SK-N-SH (cell line): ENCODE measurements around the gene RNF111. TPM values are rescaled to one million over a fixed set of nuclear protein-coding genes. Genes with fewer than 3 reads are reported as not detected.
"Not testable (repeated sequence)": the region's sequence is repeated elsewhere in the genome, so short reads cannot be mapped to it uniquely, and the experiment has no call there.

Source experiments
- CTCF ChIA-PET: fragments of 300-600, 350-600 bp; formaldehyde crosslinking; extraction: SDS; loops from one replicate; lab custom pipeline; 2021; lab: Yijun Ruan, JAX
- POLR2A ChIA-PET: fragments of 350-600 bp; sonication (Branson Sonifier 250); formaldehyde crosslinking; extraction: SDS; loops from one replicate; lab custom pipeline; 2020; ENCODE audit warnings: antibody characterized with exemption, inconsistent platforms; lab: Yijun Ruan, JAX
- DNase-seq: peaks from one replicate; pipeline ENCODE4 v3.0.0; 2012
- H2AFZ ChIP-seq: fragments of 200-600 bp; sonication (generic); 2 replicates; pipeline ENCODE4 v1.8.1; 2016; ENCODE audit warnings: antibody characterized with exemption, mild to moderate bottlenecking, low read depth
- H3F3A ChIP-seq: fragments of 200-600 bp; sonication (generic); replicated peaks from 2 replicates; pipeline ENCODE3; 2016; ENCODE audit warnings: antibody characterized with exemption, mild to moderate bottlenecking; ENCODE audit not compliant: insufficient read depth
- H3K27ac ChIP-seq, 2 experiments: fragments of 200-500 bp in 1 of 2; fragments of 200-600 bp in 1 of 2; sonication (Bioruptor generic) in 1 of 2; sonication (generic), shearing (Covaris generic) in 1 of 2; 2 replicates each; pipeline versions ENCODE4 v1.5.1 to v1.6.1; 2014 to 2016; ENCODE audit warnings: low read depth in 2 of 2, inconsistent platforms in 1 of 2, low read length in 1 of 2, mild to moderate bottlenecking in 1 of 2, mixed read lengths in 1 of 2
- H3K27me3 ChIP-seq: fragments of 200-600 bp; sonication (generic), shearing (Covaris generic); 2 replicates; pipeline ENCODE4 v1.6.1; 2016; ENCODE audit warnings: mixed run types; ENCODE audit not compliant: insufficient read depth
- H3K36me3 ChIP-seq, 2 experiments: fragments of 200-500 bp in 1 of 2; fragments of 200-600 bp in 1 of 2; sonication (Bioruptor generic) in 1 of 2; sonication (generic) in 1 of 2; replicated peaks in 1 of 2; 2 replicates each; pipeline versions ENCODE3 to v1.5.1; 2014 to 2016; ENCODE audit warnings: low read length in 1 of 2, mild to moderate bottlenecking in 1 of 2; ENCODE audit not compliant: insufficient read depth in 2 of 2, control insufficient read depth in 1 of 2
- H3K4me1 ChIP-seq, 2 experiments: fragments of 200-500 bp in 1 of 2; fragments of 200-600 bp in 1 of 2; sonication (Bioruptor generic) in 1 of 2; sonication (generic), shearing (Covaris generic) in 1 of 2; 2 replicates each; pipeline versions ENCODE4 v1.5.1 to v1.6.1; 2014 to 2016; ENCODE audit warnings: low read depth in 1 of 2, low read length in 1 of 2, mixed run types in 1 of 2; ENCODE audit not compliant: insufficient read depth in 2 of 2, control insufficient read depth in 1 of 2
- H3K4me2 ChIP-seq: fragments of 200-600 bp; sonication (generic), shearing (Covaris generic); 2 replicates; pipeline ENCODE4 v1.6.1; 2017; ENCODE audit warnings: mixed run types
- H3K4me3 ChIP-seq, 2 experiments: fragments of 200-500 bp in 1 of 2; fragments of 200-600 bp in 1 of 2; sonication (Bioruptor generic) in 1 of 2; sonication (generic), shearing (Covaris generic) in 1 of 2; 2 replicates each; pipeline versions ENCODE4 v1.5.1 to v1.8.1; 2014 to 2016; ENCODE audit warnings: low read depth in 2 of 2, inconsistent platforms in 1 of 2, low read length in 1 of 2, mild to moderate bottlenecking in 1 of 2, mixed read lengths in 1 of 2, moderate library complexity in 1 of 2
- H3K79me2 ChIP-seq: fragments of 200-600 bp; sonication (generic); 2 replicates; pipeline ENCODE4 v1.8.1; 2017; ENCODE audit warnings: mild to moderate bottlenecking; ENCODE audit not compliant: insufficient read depth
- H3K9ac ChIP-seq: fragments of 200-600 bp; sonication (generic); 2 replicates; pipeline ENCODE4 v1.6.1; 2017; ENCODE audit warnings: mixed run types
- H3K9me2 ChIP-seq: fragments of 200-600 bp; sonication (generic); 2 replicates; pipeline ENCODE4 v1.6.1; 2017; ENCODE audit warnings: mixed run types
- H3K9me3 ChIP-seq: fragments of 200-600 bp; sonication (generic); 2 replicates; pipeline ENCODE4 v1.6.1; 2017; ENCODE audit warnings: mixed run types, mild to moderate bottlenecking, moderate library complexity
- H4K20me1 ChIP-seq: fragments of 200-600 bp; sonication (generic); 2 replicates; pipeline ENCODE4 v1.6.1; 2017; ENCODE audit warnings: mild to moderate bottlenecking, mixed run types; ENCODE audit not compliant: insufficient read depth
- CHD2 ChIP-seq: fragments of 150-350 bp; IDR thresholded peaks from 2 replicates; pipeline ENCODE4 v1.6.1; 2018; ENCODE audit warnings: low read length; ENCODE audit not compliant: partially characterized antibody
- CTCF ChIP-seq: fragments of 200-600 bp; sonication (generic); IDR thresholded peaks from 2 replicates; pipeline ENCODE4 v1.6.1; 2017; ENCODE audit warnings: antibody characterized with exemption, mild to moderate bottlenecking, moderate library complexity
- ELF1 ChIP-seq: IDR thresholded peaks from 2 replicates; pipeline ENCODE4 v1.4.0; 2012
- EZH2phosphoT487 ChIP-seq: fragments of 200-600 bp; sonication (generic); IDR thresholded peaks from 2 replicates; pipeline ENCODE4 v1.6.1; 2017; ENCODE audit warnings: low read depth, mixed run types, mild to moderate bottlenecking, antibody characterized with exemption, moderate library complexity, borderline replicate concordance
- FOXJ3 ChIP-seq: sonication (generic); formaldehyde crosslinking; IDR thresholded peaks from 2 replicates; pipeline ENCODE4 v1.5.1; 2020; ENCODE audit warnings: mild to moderate bottlenecking, missing genetic modification reagents
- FOXM1 ChIP-seq: IDR thresholded peaks from 2 replicates; pipeline ENCODE4 v1.4.0; 2012; ENCODE audit warnings: low read depth, mild to moderate bottlenecking
- MAX ChIP-seq: IDR thresholded peaks from 2 replicates; pipeline ENCODE4 v1.4.0; 2012; ENCODE audit warnings: low read depth
- NFIC ChIP-seq: IDR thresholded peaks from 2 replicates; pipeline ENCODE4 v1.4.0; 2012; ENCODE audit warnings: borderline replicate concordance
- NRF1 ChIP-seq: IDR thresholded peaks from 2 replicates; pipeline ENCODE4 v1.6.1; 2012; ENCODE audit warnings: low read depth, mild to moderate bottlenecking, low read length
- PBX3 ChIP-seq: IDR thresholded peaks from 2 replicates; pipeline ENCODE4; 2012
- POLR2AphosphoS5 ChIP-seq: IDR thresholded peaks from 2 replicates; pipeline ENCODE4 v1.6.1; 2012; ENCODE audit warnings: low read depth, low read length
- RAD21 ChIP-seq: IDR thresholded peaks from 2 replicates; pipeline ENCODE4 v1.6.1; 2012; ENCODE audit warnings: mild to moderate bottlenecking, low read length
- SMC3 ChIP-seq: IDR thresholded peaks from 2 replicates; pipeline ENCODE4 v1.6.1; 2012; ENCODE audit warnings: low read depth, low read length, improper control_type of control experiment
- TAF1 ChIP-seq: IDR thresholded peaks from 2 replicates; pipeline ENCODE4 v1.6.1; 2012; ENCODE audit warnings: low read depth, mild to moderate bottlenecking, low read length, moderate library complexity, borderline replicate concordance
- TEAD4 ChIP-seq: IDR thresholded peaks from 2 replicates; pipeline ENCODE4 v1.4.0; 2012; ENCODE audit warnings: mild to moderate bottlenecking, borderline replicate concordance; ENCODE audit not compliant: insufficient read depth
- USF1 ChIP-seq: IDR thresholded peaks from 2 replicates; pipeline ENCODE4 v1.4.0; 2012; ENCODE audit warnings: low read depth, borderline replicate concordance
- WGBS: methylation state at CpG from one replicate; pipeline ENCODE4 v1.1.6; 2017; ENCODE audit warnings: low lambda C conversion rate; 5-methylcytosine and 5-hydroxymethylcytosine counted together
- polyA plus RNA-seq, 3 experiments: library from polyadenylated mRNA; depleted of rRNA; stranded (reverse); fragments of >200 nt; gene quantifications; 2 replicates each; pipeline ENCODE4 v1.2.3, GENCODE V29; 2012

Gene RNF111
- polyA plus RNA-seq, 1 of the 3 experiments (the other 2 are of a cell fraction) = 16.5 TPM

GRCh38 chr15:59143281-59143680 is 155.8 kb downstream of the RNF111 start:
- H3K27me3 ChIP-seq = no peaks in the 10 kb centered on the region
- peaks cover 11 to 12% of the 10 kb centered on the region in 2 experiments for H3K36me3 ChIP-seq
- H3F3A ChIP-seq = peaks cover 3% of the 10 kb centered on the region
- no peak overlapping the region for H3K9ac ChIP-seq
- TF ChIP-seq FOXM1 (no peak), MAX (no peak), SMC3 (no peak), USF1 (no peak), CHD2 (no peak), NFIC (no peak), TEAD4 (no peak), PBX3 (no peak), ELF1 (no peak), CTCF (no peak), POLR2AphosphoS5 (no peak), NRF1 (no peak), TAF1 (no peak), FOXJ3 (no peak), EZH2phosphoT487 (no peak)
- no peaks in the 10 kb centered on the region; the same call in 1 of the 2 replicates for H4K20me1 ChIP-seq
- ChIA-PET POLR2A (no interaction called here), CTCF (interaction anchor here (0.7 to 1.5 kb wide), 2 partner anchors 348 to 350 kb away, joined by 3 read pairs; no protein-coding TSS in a partner anchor)
- no peak overlapping the region for H3K27ac ChIP-seq
- no peak overlapping the region for H3K4me3 ChIP-seq
- no peak overlapping the region for H3K4me2 ChIP-seq
- no peaks in the 10 kb centered on the region for H3K9me3 ChIP-seq
- H2AFZ ChIP-seq = no peak overlapping the region
- H3K4me1 ChIP-seq = no peaks in the 10 kb centered on the region
- WGBS = 96% methylated on average over 4 of the region's 5 CpGs
- no peaks in the 10 kb centered on the region for H3K79me2 ChIP-seq
- H3K9me2 ChIP-seq = no peaks in the 10 kb centered on the region
- DNase-seq = no peak

GRCh38 chr15:59144594-59144993 is 157.1 kb downstream of the RNF111 start:
- not testable (repeated sequence) for H3K9me3 ChIP-seq, H3K9me2 ChIP-seq, H3K27me3 ChIP-seq, H3K4me1 ChIP-seq, DNase-seq, H3K27ac ChIP-seq, H3K9ac ChIP-seq, H2AFZ ChIP-seq, H3K4me3 ChIP-seq, H3K79me2 ChIP-seq, H4K20me1 ChIP-seq, H3K4me2 ChIP-seq, H3F3A ChIP-seq, H3K36me3 ChIP-seq
- CTCF ChIA-PET = interaction anchor here (0.9 to 1.5 kb wide), 2 partner anchors 25 to 346 kb away, joined by 3 to 4 read pairs; no protein-coding TSS in a partner anchor
- 96% methylated on average over 10 of the region's 10 CpGs for WGBS
- peak; percentile 49 for TF ChIP-seq CTCF
- peak; percentile 37 for TF ChIP-seq RAD21
- peak; percentile 16; the same call in 1 of the 2 replicates for TF ChIP-seq SMC3
- TF ChIP-seq, all 33 proteins: peak for 3; not testable (repeated sequence) for 30
- POLR2A ChIA-PET = not testable (repeated sequence)
